Ovary (tissue), 3 donors: ENCODE results near the gene SUMF1.

Experiments
- EP300 ChIP-seq: sonication (generic); formaldehyde crosslinking; IDR thresholded peaks from one replicate; pipeline ENCODE4 v1.6.1; 2017; ENCODE audit warnings: antibody characterized with exemption
- TF ChIP-seq, protein P1 (sequence below), 3 donors: fragments of 450-650 bp in 2 of 3; fragments of 200-600 bp in 1 of 3; IDR thresholded peaks; one replicate each; pipeline versions ENCODE4 v1.5.1 to v1.8.0; 2016 to 2022; ENCODE audit warnings: antibody characterized with exemption in 3 of 3, mild to moderate bottlenecking in 1 of 3
- donor health status: DM: no; HTN: no; CAD: no.

DNA sequence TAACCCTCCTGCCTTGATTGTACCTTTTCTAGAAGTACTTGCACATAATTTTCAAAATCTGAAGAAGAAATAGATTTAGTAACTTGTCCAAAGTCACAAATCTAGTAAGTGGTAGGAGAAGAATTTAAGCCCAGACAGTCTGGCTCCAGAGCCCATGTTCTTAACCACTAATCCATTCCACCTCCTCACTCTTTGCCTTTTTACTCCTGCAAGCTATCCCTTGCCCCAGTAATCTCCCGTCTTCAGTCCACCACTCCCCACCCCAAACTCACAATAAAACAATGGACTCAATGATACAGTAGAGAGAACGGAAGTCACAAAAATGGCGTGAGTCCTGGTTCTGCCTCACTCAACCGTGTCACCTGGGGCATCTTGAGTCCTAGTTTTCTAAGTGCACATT lies 115.2 kb downstream of the SUMF1 start:
- TF ChIP-seq, protein P1, sequence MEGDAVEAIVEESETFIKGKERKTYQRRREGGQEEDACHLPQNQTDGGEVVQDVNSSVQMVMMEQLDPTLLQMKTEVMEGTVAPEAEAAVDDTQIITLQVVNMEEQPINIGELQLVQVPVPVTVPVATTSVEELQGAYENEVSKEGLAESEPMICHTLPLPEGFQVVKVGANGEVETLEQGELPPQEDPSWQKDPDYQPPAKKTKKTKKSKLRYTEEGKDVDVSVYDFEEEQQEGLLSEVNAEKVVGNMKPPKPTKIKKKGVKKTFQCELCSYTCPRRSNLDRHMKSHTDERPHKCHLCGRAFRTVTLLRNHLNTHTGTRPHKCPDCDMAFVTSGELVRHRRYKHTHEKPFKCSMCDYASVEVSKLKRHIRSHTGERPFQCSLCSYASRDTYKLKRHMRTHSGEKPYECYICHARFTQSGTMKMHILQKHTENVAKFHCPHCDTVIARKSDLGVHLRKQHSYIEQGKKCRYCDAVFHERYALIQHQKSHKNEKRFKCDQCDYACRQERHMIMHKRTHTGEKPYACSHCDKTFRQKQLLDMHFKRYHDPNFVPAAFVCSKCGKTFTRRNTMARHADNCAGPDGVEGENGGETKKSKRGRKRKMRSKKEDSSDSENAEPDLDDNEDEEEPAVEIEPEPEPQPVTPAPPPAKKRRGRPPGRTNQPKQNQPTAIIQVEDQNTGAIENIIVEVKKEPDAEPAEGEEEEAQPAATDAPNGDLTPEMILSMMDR (IDR thresholded peaks at IDR 0.05), result no peak
- TF ChIP-seq EP300, result no peak
